ENCODE data around the gene RIMBP2. TPM values are rescaled to one million over a fixed set of nuclear protein-coding genes. Genes with fewer than 3 reads are reported as not detected.

RIMBP2 gene
- total and polyA plus RNA-seq, 9 of the 15 experiments (the other 6 are each of a cell fraction or from before 2014, with no cell fraction given): not detected

DNA sequence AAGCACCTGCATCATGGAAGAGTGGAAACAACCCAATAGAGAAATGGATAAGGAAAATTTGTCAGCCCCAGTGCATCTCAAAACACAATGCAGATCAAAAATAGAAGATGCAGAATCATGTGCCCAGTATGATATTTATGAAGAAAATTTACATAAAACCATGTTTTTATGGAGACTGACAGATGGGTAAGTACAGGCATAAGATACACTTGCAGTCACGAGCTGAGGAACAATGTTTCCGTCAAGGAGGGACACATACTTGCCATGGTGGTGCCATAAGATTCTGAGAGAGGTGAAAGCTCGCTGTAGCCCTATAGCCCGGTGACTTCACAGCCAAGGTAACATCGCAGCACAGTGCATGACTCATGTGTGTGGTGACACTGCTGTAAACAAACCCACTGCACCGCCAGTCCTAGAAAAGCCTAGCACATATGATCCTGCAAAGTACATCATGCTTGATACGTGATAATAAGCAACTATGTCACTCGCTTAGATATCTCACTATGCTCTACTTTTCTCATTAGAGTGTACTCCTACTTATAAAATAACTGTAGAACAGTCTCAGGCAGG, 112.6 kb downstream of the RIMBP2 start:
- DNase-seq (ENCODE audit: extremely low read depth in 1 of 4, low spot score in 3 of 4): no peak
- ATAC-seq: no peak
- H3K27ac ChIP-seq (ENCODE audit: extremely low read depth, low read depth, low read length): no peak overlapping the region
- WGBS (ENCODE audit: insufficient coverage, low coverage, missing lambda C conversion rate): 0% methylated on average over 8 of the region's 8 CpGs
- H3K36me3 ChIP-seq (ENCODE audit: control insufficient read depth, insufficient read depth, low read length): no peaks in the 10 kb centered on the region
- intact Hi-C loops (cut with micrococcal nuclease): no loop called here
- no peak for FAIRE-seq
- no peak overlapping the region for H3K4me2 ChIP-seq (ENCODE audit: insufficient read depth, low read length)
- no peak overlapping the region for H3K9ac ChIP-seq (ENCODE audit: insufficient read depth in 1 of 2, low read depth in 2 of 2, low read length in 2 of 2)
- no peaks in the 10 kb centered on the region for H3K9me3 ChIP-seq (replicated peaks; ENCODE audit: control insufficient read depth, insufficient read depth, low read depth, low read length)
- no peaks in the 10 kb centered on the region for H3K4me1 ChIP-seq (replicated peaks in 1 of 2; ENCODE audit: control insufficient read depth in 2 of 2, insufficient read depth in 2 of 2, low read length in 2 of 2)
- H3K9me1 ChIP-seq (ENCODE audit: control insufficient read depth, insufficient read depth, low read length): no peaks in the 10 kb centered on the region
- H3K79me2 ChIP-seq (ENCODE audit: control insufficient read depth, insufficient read depth, low read length): no peaks in the 10 kb centered on the region
- no peak overlapping the region for H3K4me3 ChIP-seq
- peaks cover 8 to 48% of the 10 kb centered on the region in 2 experiments for H3K27me3 ChIP-seq (ENCODE audit: control insufficient read depth in 2 of 2, insufficient read depth in 2 of 2, low read length in 2 of 2)
- in situ Hi-C loops (cut with MboI): no loop called here
- POLR2A ChIA-PET: no interaction called here
- H2AFZ ChIP-seq (ENCODE audit: low read depth, low read length): no peak overlapping the region
- TF ChIP-seq SIX5 (IDR thresholded peaks at IDR 0.05; ENCODE audit: borderline replicate concordance in 1 of 2, insufficient read depth in 1 of 2, low read depth in 1 of 2, low read length in 2 of 2) (no peak), SMAD2 (IDR thresholded peaks at IDR 0.05; ENCODE audit: low read depth, low read length) (no peak), SRSF1 (IDR thresholded peaks at IDR 0.05; ENCODE audit: low read depth, low read length) (no peak), ARHGAP35 (IDR thresholded peaks at IDR 0.05; ENCODE audit: partially characterized antibody) (no peak), ZNF347 (CRISPR knock-in tag; IDR thresholded peaks at IDR 0.05; ENCODE audit: low read depth) (no peak), CXXC5 (CRISPR knock-in tag; IDR thresholded peaks at IDR 0.05) (no peak), ZFP36 (IDR thresholded peaks at IDR 0.05; ENCODE audit: low read depth, low read length, partially characterized antibody) (no peak)
- TF ChIP-seq, protein P1, sequence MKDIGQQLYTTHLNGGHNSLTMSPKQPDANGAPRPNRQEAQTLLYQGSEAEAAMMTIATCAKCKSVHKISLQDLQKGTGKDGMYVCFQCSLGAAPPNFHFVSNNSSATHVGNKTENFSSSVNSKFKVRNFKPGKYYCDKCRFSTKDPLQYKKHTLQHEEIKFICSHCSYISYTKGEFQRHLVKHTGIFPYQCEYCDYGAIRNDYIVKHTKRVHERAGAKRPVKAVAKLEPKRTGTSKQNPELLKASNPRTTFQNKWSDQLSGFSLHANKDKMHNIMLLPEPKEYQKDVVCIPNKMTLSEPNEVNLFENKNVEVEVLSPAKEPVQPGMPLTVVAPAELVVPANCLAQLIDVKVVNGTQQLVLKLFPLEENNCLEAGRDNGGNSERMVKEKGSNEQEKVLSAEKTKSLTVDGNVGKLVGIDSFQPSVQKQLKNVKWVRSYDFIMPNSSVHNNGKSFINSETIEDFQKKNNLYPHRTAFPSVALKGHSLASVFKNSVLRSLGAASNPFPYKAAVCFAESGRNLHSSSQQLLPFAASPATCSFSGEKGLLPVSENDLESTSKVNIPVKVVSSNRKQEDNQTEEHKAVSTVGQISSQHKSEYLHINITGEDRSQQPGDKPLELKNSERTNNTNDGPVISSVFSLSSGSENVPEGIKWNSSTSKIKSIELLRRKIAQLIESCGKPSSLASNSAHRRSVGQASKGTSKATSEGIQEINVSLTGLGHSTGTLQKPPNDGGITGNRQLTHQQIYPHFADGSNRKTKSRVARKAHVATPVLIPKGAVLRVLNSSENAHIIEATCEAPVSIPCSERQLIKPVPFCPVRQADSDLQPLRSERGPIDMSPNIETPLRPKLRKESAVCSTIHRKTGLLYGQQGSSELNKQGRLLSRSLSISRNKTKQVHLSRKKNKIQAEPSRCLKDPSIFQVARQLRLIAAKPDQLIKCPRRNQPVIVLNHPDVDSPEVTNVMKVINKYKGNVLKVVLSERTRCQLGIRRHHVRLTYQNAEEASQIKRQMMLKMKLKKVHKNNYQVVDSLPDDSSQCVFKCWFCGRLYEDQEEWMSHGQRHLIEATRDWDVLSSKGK (CRISPR knock-in tag; IDR thresholded peaks at IDR 0.05): no peak
- TF ChIP-seq, protein P2, sequence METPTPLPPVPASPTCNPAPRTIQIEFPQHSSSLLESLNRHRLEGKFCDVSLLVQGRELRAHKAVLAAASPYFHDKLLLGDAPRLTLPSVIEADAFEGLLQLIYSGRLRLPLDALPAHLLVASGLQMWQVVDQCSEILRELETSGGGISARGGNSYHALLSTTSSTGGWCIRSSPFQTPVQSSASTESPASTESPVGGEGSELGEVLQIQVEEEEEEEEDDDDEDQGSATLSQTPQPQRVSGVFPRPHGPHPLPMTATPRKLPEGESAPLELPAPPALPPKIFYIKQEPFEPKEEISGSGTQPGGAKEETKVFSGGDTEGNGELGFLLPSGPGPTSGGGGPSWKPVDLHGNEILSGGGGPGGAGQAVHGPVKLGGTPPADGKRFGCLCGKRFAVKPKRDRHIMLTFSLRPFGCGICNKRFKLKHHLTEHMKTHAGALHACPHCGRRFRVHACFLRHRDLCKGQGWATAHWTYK (CRISPR knock-in tag; IDR thresholded peaks at IDR 0.05): no peak
- H4K20me1 ChIP-seq (replicated peaks; ENCODE audit: control insufficient read depth, insufficient read depth, low read length): no peaks in the 10 kb centered on the region
- BruUV-seq (replicated peaks): no TSS peak
- CTCF ChIA-PET (ENCODE audit: low intra/inter-chr PET ratio): no interaction called here

Data from K562 (cell line).